GM19035 (cell line): ENCODE data around the gene ICE2.

Experiments
- ATAC-seq: cut with Tn5 transposase; IDR thresholded peaks from one replicate; pipeline ENCODE4 v1.9.1; 2021; ENCODE audit not compliant: unreplicated experiment

ICE2 gene

DNA sequence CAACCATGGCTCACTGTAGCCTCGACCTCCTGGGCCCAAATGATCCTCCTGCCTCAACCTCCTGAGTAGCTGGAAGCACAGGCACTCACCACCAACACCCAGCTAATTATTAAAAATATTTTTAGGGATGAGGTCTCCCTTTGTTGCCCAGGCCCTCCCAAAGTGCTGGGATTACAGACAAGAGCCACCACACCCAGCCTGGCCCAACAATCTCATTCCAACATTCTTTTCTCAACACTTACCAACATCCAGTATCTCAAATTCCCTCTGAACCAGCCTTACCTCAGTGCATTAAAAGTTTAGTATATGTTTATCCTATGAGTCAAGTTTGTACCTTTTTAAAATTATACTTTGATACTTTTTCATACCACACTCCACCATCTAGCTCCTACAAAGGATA is 106.2 kb downstream of the ICE2 start:
- ATAC-seq, result no peak

DNA sequence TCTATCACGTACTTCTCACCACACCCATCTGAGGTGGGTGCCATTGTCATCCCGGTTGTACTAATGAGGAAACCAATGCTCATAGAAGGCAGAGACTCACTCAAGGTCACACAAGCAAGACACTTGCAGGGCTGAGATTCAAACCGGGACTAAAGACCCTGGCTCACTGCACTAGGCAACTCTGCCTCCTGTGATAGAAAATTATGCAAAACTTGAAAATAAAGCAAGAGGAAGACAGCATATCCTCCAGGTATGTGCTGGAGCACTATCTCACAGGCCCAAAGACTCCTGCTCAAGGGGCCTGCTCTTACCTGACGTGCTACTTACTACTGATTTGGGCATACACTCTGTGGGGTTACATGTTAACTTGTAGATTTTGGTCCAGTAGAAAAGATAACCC is 106.7 kb downstream of the ICE2 start:
- no peak for ATAC-seq

DNA sequence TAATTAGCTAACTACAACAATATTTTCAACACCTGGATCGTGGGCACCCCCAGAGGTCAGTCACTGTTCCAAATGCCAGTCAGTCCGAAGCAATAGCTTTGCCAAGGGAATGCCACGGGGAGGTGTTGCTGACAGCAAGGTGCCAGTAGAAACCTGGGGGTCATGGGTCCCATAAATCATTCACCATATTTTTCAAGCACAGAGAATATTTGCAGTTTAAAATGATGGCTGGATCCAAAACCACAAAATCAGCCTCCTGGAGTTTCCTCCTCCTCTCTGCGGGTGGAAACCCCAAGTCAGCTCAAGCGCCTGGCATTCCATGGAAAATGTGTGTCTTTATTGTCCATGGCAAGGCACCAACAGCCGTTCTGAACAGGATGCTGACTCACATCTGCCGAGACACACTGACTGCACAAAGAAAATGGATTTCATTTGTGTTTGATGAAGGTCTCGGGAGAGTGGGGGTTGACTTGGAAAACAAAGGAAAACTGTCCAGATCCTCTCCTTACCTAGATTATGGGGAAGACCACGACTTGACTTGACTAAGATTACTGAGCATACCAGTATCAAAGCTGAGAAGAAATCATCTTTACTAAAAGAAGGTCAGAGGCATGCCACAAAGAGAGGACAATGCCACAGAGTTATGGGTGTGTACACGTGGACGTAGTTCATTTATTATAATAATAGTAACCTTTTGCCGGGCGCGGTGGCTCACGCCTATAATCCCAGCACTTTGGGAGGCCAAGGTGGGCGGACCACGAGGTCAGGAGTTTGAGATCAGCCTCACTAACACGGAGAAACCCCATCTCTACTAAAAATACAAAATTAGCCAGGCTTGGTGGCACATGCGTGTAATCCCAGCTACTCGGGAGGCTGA is 107.5 kb downstream of the ICE2 start:
- no peak for ATAC-seq

DNA sequence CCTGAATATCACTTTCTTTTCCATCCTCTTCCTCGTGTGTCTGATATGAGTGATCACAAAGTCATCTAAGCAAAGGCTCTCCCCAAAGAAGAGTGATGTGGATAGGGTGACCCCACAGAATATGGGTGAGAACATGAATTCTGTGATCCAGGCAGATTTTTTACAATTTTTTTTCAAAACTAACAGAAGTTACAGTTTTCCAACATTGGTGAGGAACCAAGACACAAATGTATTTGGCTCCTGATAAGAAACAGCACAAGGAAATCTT is 108.1 kb downstream of the ICE2 start:
- ATAC-seq, result no peak

DNA sequence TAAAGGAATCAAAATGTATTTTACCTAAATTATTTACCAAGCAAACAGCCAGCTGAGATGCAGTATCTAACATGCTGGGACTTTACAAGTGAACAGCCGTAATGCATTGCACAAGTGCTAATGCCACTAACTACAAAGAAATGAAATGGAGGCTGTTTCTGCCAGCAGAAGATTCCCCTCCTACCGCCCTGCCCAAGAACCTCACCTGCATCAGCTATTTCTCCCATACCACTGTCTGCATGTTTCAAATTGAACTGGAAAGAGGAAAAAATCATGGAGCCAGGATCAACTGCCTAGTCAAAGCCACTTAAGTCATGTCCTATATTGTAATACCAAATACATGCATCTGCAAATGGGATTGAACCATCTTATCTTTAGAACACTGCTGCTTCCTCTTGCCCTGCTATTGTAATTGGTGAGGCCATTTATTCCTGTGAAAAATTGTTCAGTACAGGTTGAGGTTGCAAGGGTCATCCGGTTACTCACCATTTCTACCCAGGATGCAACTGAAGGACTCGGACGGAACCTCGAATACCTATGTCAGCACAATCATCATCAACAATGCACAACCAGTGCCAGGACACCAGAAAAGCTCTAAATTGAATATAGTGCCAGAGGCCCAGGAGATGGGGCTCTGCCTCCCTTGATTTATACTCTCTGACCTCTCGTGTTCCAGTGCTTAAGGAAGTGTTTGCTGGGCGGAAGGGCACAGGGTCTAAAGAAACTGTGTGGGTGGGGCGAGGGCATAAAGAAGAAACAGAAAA is 108.7 kb downstream of the ICE2 start:
- no peak for ATAC-seq

DNA sequence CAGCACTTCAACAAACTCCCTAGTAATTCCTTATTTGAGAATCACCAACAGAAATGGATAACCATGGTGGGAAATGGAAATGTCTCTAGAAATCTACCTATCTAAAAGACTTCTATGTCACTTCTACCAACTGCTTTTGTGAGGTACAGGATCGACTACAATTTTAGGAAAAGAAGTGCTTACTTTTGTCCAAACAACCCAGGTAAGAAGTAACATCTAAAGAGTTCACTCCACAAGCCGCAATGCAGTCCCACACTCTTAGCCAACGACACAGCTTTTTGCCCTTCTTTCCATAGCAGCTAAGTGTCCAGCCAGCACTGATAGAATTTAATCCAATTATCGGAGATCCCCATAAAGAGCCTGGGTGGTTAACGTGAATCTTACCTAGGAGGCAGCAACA is 109.2 kb downstream of the ICE2 start:
- no peak for ATAC-seq
